HepG2 (cell line): Measurements from ENCODE around the gene ALDH16A1. TPM values are rescaled to one million over a fixed set of nuclear protein-coding genes. Genes with fewer than 3 reads are reported as not detected.

ENCODE experiments used
- CEBPG ChIP-seq: IDR thresholded peaks from 2 replicates; pipeline ENCODE4 v1.6.1; 2016
- HNF4A ChIP-seq: sonication (generic); formaldehyde crosslinking; IDR thresholded peaks from 2 replicates; pipeline ENCODE4 v1.4.0; 2020; ENCODE audit warnings: missing genetic modification reagents
- HNRNPK ChIP-seq: fragments of 200-400 bp; formaldehyde crosslinking; IDR thresholded peaks from 2 replicates; pipeline ENCODE4 v1.6.1; 2018; ENCODE audit warnings: low read length, low read depth, moderate library complexity, mild to moderate bottlenecking; ENCODE audit not compliant: poor library complexity, severe bottlenecking
- KDM2A ChIP-seq: sonication (generic); formaldehyde crosslinking; IDR thresholded peaks from 2 replicates; pipeline ENCODE4 v1.4.0; 2020; ENCODE audit warnings: low read depth, missing genetic modification reagents, borderline replicate concordance
- NPAS2 ChIP-seq: sonication (generic); formaldehyde crosslinking; IDR thresholded peaks from 2 replicates; pipeline ENCODE4 v1.8.0; 2022; ENCODE audit warnings: mild to moderate bottlenecking, missing genetic modification reagents, borderline replicate concordance
- SALL1 ChIP-seq: sonication (generic); formaldehyde crosslinking; IDR thresholded peaks from 2 replicates; pipeline ENCODE4 v1.8.0; 2022; ENCODE audit warnings: mild to moderate bottlenecking, missing genetic modification reagents
- SMC3 ChIP-seq: IDR thresholded peaks from 2 replicates; pipeline ENCODE4 v1.6.1; 2011; ENCODE audit warnings: low read length, improper control_type of control experiment
- SNAPC4 ChIP-seq: sonication (generic); formaldehyde crosslinking; IDR thresholded peaks from 2 replicates; pipeline ENCODE4 v1.4.0; 2020; ENCODE audit warnings: mild to moderate bottlenecking, missing genetic modification reagents
- ZBTB1 ChIP-seq: sonication (generic); formaldehyde crosslinking; IDR thresholded peaks from 2 replicates; pipeline ENCODE4 v1.4.0; 2020; ENCODE audit warnings: missing genetic modification reagents, borderline replicate concordance
- ZBTB33 ChIP-seq: sonication (generic); formaldehyde crosslinking; IDR thresholded peaks from 2 replicates; pipeline ENCODE4 v1.4.0; 2020; ENCODE audit warnings: missing genetic modification reagents
- ZBTB40 ChIP-seq, 2 experiments: fragments of 450-650 bp in 1 of 2; sonication (generic) in 1 of 2; formaldehyde crosslinking in 1 of 2; IDR thresholded peaks; 2 replicates each; pipeline versions ENCODE4 v1.6.1 to v1.8.0; 2016 to 2022; ENCODE audit warnings: antibody characterized with exemption in 1 of 2, mild to moderate bottlenecking in 1 of 2, missing genetic modification reagents in 1 of 2
- ZNF816 ChIP-seq: sonication (generic); formaldehyde crosslinking; IDR thresholded peaks from 2 replicates; pipeline ENCODE4 v1.8.0; 2022; ENCODE audit warnings: missing genetic modification reagents, mild to moderate bottlenecking, borderline replicate concordance
- polyA plus RNA-seq, 8 experiments: library from polyadenylated mRNA; depleted of rRNA in 3 of 8; stranded (reverse) in 7 of 8; unstranded in 1 of 8; fragments of >200 nt; fragmentation: Illumina TruSeq in 4 of 8; extraction: Trizol in 4 of 8; gene quantifications; 2 replicates each; pipeline versions ENCODE4 v1.2.1 to v1.2.3, GENCODE V29; 2011 to 2016; ENCODE audit warnings: low read depth in 4 of 8, missing spikeins in 1 of 8, mixed read lengths in 1 of 8; ENCODE audit not compliant: insufficient read depth in 1 of 8
- total RNA-seq, 5 experiments: library from RNA; depleted of rRNA; stranded (reverse); fragments of >200 nt; fragmentation: Illumina TruSeq; extraction: Trizol; gene quantifications; 2 replicates each; pipeline ENCODE4 v1.2.3, GENCODE V29; 2016; ENCODE audit warnings: low read depth in 1 of 5

Gene ALDH16A1
- total and polyA plus RNA-seq, 2 of the 13 experiments (the other 11 are each of a cell fraction or from before 2014, with no cell fraction given): 8.4 to 34.9 TPM

- TF ChIP-seq SNAPC4 (CRISPR knock-in tag): no peak
- TF ChIP-seq KDM2A (CRISPR knock-in tag): peak; percentile 50; the same call in 1 of the 2 replicates
- TF ChIP-seq CEBPG (CRISPR knock-in tag): peak; percentile 26; the same call in 1 of the 2 replicates
- peak; percentile 32; the same call in 1 of the 2 replicates for TF ChIP-seq SALL1 (CRISPR knock-in tag)
- TF ChIP-seq ZBTB1: no peak
- TF ChIP-seq ZBTB40 (IDR thresholded peaks at IDR 0.05): peak; percentile 79
- TF ChIP-seq ZBTB40 (CRISPR knock-in tag; IDR thresholded peaks at IDR 0.05): no peak
- TF ChIP-seq ZBTB33: peak; percentile 24; the same call in 1 of the 2 replicates
- peak; percentile 89 for TF ChIP-seq SMC3
- TF ChIP-seq HNF4A: peak; percentile 62; the same call in 1 of the 2 replicates
- TF ChIP-seq NPAS2: no peak
- TF ChIP-seq HNRNPK: peak; percentile 86
- no peak for TF ChIP-seq ZNF816
Measured at GRCh38 chr19:49506575-49507105, 53.6 kb downstream of the ALDH16A1 start (continued).
